Esophagus muscularis mucosa (tissue), 3 donors: Measurements from ENCODE around the gene BICD1.

Source experiments
- POLR2A ChIP-seq: fragments of 450-650 bp; IDR thresholded peaks from one replicate; pipeline ENCODE4 v1.6.1; 2017; ENCODE audit warnings: antibody characterized with exemption, moderate library complexity, mild to moderate bottlenecking, low read depth
- POLR2AphosphoS5 ChIP-seq, 2 donors: sonication (generic); formaldehyde crosslinking; IDR thresholded peaks; one replicate each; pipeline ENCODE4 v1.6.1; 2017; ENCODE audit warnings: antibody characterized with exemption in 2 of 2
- TF ChIP-seq, protein P1 (sequence below), 3 experiments: fragments of 200-600 bp in 2 of 3; fragments of 450-650 bp in 1 of 3; sonication (generic) in 2 of 3; IDR thresholded peaks; one replicate each; pipeline ENCODE4 v1.5.1; 2017 to 2019; ENCODE audit warnings: antibody characterized with exemption in 3 of 3, mild to moderate bottlenecking in 2 of 3, moderate library complexity in 1 of 3

DNA sequence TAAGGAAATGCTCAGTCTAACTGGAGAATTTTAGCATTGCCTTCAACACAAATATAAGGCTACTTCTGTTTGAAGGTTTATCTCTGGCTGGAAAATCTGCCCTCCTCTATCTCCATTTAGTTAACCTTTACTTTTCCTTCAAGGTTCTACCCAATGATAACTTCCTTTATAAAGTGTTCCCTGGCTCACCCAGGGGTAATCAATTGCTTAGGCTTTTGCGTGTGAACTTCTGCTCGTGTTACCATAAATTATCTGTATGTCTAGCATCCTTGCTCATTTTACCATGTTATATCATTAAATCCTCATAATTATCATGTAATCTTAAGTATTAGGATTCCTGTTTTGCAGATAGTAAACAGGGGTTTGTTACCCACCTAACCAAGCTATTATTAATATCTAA, 178.4 kb downstream of the BICD1 start:
- TF ChIP-seq, protein P1, sequence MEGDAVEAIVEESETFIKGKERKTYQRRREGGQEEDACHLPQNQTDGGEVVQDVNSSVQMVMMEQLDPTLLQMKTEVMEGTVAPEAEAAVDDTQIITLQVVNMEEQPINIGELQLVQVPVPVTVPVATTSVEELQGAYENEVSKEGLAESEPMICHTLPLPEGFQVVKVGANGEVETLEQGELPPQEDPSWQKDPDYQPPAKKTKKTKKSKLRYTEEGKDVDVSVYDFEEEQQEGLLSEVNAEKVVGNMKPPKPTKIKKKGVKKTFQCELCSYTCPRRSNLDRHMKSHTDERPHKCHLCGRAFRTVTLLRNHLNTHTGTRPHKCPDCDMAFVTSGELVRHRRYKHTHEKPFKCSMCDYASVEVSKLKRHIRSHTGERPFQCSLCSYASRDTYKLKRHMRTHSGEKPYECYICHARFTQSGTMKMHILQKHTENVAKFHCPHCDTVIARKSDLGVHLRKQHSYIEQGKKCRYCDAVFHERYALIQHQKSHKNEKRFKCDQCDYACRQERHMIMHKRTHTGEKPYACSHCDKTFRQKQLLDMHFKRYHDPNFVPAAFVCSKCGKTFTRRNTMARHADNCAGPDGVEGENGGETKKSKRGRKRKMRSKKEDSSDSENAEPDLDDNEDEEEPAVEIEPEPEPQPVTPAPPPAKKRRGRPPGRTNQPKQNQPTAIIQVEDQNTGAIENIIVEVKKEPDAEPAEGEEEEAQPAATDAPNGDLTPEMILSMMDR (IDR thresholded peaks at IDR 0.05) = no peak
- no peak for TF ChIP-seq POLR2A
- no peak for TF ChIP-seq POLR2AphosphoS5 (IDR thresholded peaks at IDR 0.05)
